ENCODE data around the gene TNRC6B.

TNRC6B gene

GRCh38 chr22:40238425-40239344 lies 61.0 kb downstream of the TNRC6B start:
- no peak for DNase-seq (ENCODE audit: low read depth in 3 of 3)

- no peak for DNase-seq (ENCODE audit: low read depth in 3 of 3)
These were observed 61.6 kb downstream of the TNRC6B start for GRCh38 chr22:40239345-40239683.

- DNase-seq (ENCODE audit: low read depth in 3 of 3), result no peak
These were observed 62.4 kb downstream of the TNRC6B start for GRCh38 chr22:40240160-40240559.

DNA sequence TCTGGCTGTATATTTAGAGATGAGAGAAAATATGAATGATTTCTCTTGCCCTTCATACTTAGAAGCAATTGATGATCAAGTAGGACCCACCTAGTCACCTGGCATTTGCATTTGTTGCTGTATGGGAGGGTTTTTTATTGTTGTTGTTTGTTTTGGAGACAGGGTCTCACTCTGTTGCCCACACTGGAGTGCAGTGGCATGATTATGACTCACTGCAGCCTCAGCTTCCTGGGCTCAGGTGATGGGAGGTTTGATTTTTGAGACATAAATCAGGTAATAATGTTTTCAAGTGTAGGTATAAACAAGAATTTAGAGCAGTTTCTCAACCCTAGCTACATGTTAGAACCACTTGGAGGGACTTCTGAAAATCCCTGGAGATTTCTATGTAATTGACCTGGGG lies 63.0 kb downstream of the TNRC6B start:
- no peak for DNase-seq (ENCODE audit: low read depth in 3 of 3)

- no peak for DNase-seq (ENCODE audit: low read depth in 3 of 3)
These were observed 63.6 kb downstream of the TNRC6B start for GRCh38 chr22:40241200-40241763.

- no peak for DNase-seq (ENCODE audit: low read depth in 3 of 3)
These were observed 66.2 kb downstream of the TNRC6B start for GRCh38 chr22:40243891-40244290.

GRCh38 chr22:40244586-40244985 lies 66.9 kb downstream of the TNRC6B start:
- no peak for DNase-seq (ENCODE audit: low read depth in 3 of 3)

- no peak for DNase-seq (ENCODE audit: low read depth in 3 of 3)
These were observed 70.3 kb downstream of the TNRC6B start for GRCh38 chr22:40247976-40248375.

- DNase-seq (ENCODE audit: low read depth in 3 of 3), result no peak
These were observed 71.6 kb downstream of the TNRC6B start for GRCh38 chr22:40249286-40249685.

GRCh38 chr22:40250608-40251007 lies 72.9 kb downstream of the TNRC6B start:
- DNase-seq (ENCODE audit: low read depth in 3 of 3), result no peak

DNA sequence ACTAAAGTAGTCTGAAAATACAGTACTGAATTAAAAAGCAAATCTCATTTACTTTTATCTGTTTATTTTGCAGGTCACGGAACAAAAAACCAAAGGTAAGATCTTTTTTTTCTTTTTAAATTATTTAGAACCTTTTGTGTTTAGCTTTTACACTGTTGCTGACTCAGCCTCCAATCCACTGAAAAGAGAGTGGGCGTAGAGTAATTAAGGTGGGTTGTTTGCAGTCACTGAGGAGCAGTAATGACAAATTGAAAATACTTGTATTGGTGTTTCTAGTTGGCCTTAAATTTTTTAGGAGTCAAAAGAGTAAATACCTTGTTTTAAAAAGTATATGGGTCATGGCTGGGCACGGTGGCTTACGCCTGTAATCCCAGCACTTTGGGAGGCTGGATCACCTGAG lies 73.4 kb downstream of the TNRC6B start:
- no peak for DNase-seq (ENCODE audit: low read depth in 3 of 3)

- no peak for DNase-seq (ENCODE audit: low read depth in 3 of 3)
These were observed 74.4 kb downstream of the TNRC6B start for GRCh38 chr22:40252146-40252545.

- DNase-seq (ENCODE audit: low read depth in 3 of 3), result no peak
These were observed 78.8 kb downstream of the TNRC6B start for GRCh38 chr22:40256516-40256915.

- DNase-seq (ENCODE audit: low read depth in 3 of 3), result no peak
These were observed 80.3 kb downstream of the TNRC6B start for GRCh38 chr22:40258017-40258416.

GRCh38 chr22:40258501-40258915 lies 80.8 kb downstream of the TNRC6B start:
- DNase-seq (ENCODE audit: low read depth in 3 of 3), result no peak

DNA sequence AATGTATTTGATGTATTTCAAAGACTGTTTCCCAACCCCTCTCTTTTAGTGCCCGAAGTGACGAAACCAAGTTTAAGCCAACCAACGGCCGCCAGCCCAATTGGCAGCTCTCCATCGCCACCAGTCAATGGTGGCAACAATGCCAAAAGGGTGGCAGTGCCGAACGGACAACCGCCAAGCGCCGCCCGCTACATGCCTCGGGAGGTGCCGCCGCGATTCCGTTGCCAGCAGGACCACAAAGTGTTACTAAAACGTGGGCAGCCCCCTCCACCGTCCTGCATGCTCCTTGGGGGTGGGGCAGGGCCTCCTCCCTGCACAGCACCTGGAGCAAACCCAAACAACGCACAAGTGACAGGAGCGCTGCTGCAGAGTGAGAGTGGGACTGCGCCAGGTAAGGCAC lies 84.1 kb downstream of the TNRC6B start:
- DNase-seq (ENCODE audit: low read depth in 3 of 3), result no peak

DNA sequence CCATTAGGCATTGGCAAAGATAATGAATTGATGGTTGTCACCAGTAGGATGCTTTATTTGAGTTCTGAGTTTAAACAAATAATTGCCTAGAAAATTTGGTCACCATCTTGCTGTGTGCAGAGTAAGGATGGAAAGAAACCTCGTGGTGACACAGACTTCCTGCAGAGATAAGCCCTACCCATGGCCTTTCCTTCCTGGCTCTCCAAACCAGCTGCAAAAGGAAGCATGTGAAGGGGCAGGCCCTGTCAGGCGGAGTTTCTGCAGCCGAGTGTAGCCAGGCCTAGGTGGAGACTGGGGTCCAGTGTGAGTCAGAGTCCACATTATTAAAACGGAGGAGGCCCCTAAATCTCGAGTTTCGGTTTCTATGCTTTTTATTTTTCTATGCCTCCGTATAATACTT lies 85.5 kb downstream of the TNRC6B start:
- DNase-seq (ENCODE audit: low read depth in 3 of 3), result no peak

DNA sequence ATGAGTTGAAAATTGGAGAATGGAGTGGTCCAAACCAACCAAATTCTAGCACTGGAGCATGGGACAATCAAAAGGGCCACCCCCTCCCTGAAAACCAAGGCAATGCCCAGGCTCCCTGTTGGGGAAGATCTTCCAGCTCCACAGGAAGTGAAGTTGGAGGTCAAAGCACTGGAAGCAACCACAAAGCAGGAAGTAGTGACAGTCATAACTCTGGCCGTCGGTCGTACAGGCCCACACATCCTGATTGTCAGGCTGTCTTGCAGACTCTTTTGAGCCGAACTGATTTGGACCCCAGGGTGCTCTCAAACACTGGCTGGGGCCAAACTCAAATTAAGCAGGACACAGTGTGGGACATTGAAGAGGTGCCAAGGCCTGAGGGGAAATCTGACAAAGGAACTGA lies 88.1 kb downstream of the TNRC6B start:
- no peak for DNase-seq (ENCODE audit: low read depth in 3 of 3)

GRCh38 chr22:40270031-40270430 lies 92.3 kb downstream of the TNRC6B start:
- DNase-seq (ENCODE audit: low read depth in 3 of 3), result no peak

GRCh38 chr22:40270748-40271373 lies 93.1 kb downstream of the TNRC6B start:
- DNase-seq (ENCODE audit: low read depth in 3 of 3), result no peak

DNA sequence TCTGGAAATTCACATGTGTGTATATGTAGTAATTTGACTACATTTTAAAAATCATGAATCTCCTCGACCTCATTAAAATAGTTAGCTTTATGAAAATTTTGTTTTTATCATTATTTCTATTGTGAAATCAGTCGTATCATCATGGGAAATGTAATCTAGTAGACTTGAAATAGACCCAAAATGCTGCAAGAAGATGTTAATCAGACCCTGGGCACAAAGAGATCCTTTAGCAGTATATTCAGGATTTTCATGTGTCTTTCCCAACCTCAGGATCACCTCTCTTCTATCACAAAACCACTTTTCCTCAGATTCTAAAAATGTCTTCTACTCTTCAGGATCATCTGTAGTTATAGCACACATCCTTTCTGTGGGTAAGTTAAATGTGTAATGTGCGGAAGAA lies 93.7 kb downstream of the TNRC6B start:
- DNase-seq (ENCODE audit: low read depth in 3 of 3), result no peak

GRCh38 chr22:40273319-40273718 lies 95.6 kb downstream of the TNRC6B start:
- DNase-seq (ENCODE audit: low read depth in 3 of 3), result no peak

All from stimulated activated CD4-positive, alpha-beta T cell treated with anti-CD3 and anti-CD28 coated beads, TNF-alpha, amount 100 ng/mL, for 4 hours (primary cell).